K562 (cell line): ENCODE results near the gene CD69. TPM values are rescaled to one million over a fixed set of nuclear protein-coding genes. Genes with fewer than 3 reads are reported as not detected.

Source experiments
- ATF7 ChIP-seq: fragments of 450-650 bp; IDR thresholded peaks from 2 replicates; pipeline ENCODE4 v1.7.1; 2014; ENCODE audit warnings: mild to moderate bottlenecking, moderate library complexity
- C11orf30 ChIP-seq: fragments of 450-650 bp; IDR thresholded peaks from 2 replicates; pipeline ENCODE4 v1.6.1; 2016; ENCODE audit warnings: low read depth, mild to moderate bottlenecking
- CEBPG ChIP-seq, 3 experiments: fragments of 200-800 bp in 1 of 3; sonication (Bioruptor generic) in 1 of 3; sonication (generic) in 1 of 3; formaldehyde crosslinking in 1 of 3; IDR thresholded peaks in 2 of 3; conservative IDR thresholded peaks in 1 of 3; 2 replicates each; pipeline versions ENCODE4 v1.6.1 to v1.8.0; 2016 to 2022; ENCODE audit warnings: missing compliant biosample characterization in 2 of 3, missing genetic modification characterization in 2 of 3, mild to moderate bottlenecking in 1 of 3, missing genetic modification reagents in 1 of 3
- CREB1 ChIP-seq, 2 experiments: sonication (generic) in 1 of 2; formaldehyde crosslinking in 1 of 2; IDR thresholded peaks; 2 replicates each; pipeline versions ENCODE4 v1.6.1 to v1.8.0; 2012 to 2022; ENCODE audit warnings: inconsistent platforms in 1 of 2, mild to moderate bottlenecking in 1 of 2, missing genetic modification reagents in 1 of 2, moderate library complexity in 1 of 2
- EP300 ChIP-seq: IDR thresholded peaks from 2 replicates; pipeline ENCODE4 v1.6.1; 2012; ENCODE audit warnings: low read length, improper control_type of control experiment
- MAFF ChIP-seq: IDR thresholded peaks from 2 replicates; pipeline ENCODE4 v1.6.1; 2012; ENCODE audit warnings: low read length, improper control_type of control experiment
- MAFG ChIP-seq: fragments of 450-650 bp; conservative IDR thresholded peaks from 2 replicates; pipeline ENCODE4 v1.6.1; 2016; ENCODE audit warnings: missing genetic modification characterization, missing compliant biosample characterization
- MYBL2 ChIP-seq, 2 experiments: fragments of 450-650 bp in 1 of 2; sonication (generic) in 1 of 2; formaldehyde crosslinking in 1 of 2; IDR thresholded peaks; 2 replicates each; pipeline versions ENCODE4 v1.6.1 to v1.8.1; 2017 to 2022; ENCODE audit warnings: borderline replicate concordance in 1 of 2, inconsistent platforms in 1 of 2, low read depth in 1 of 2, mild to moderate bottlenecking in 1 of 2, missing genetic modification reagents in 1 of 2, moderate library complexity in 1 of 2
- SP1 ChIP-seq: sonication (generic); formaldehyde crosslinking; IDR thresholded peaks from 2 replicates; pipeline ENCODE4 v1.8.1; 2022; ENCODE audit warnings: mild to moderate bottlenecking, missing genetic modification reagents
- TBL1XR1 ChIP-seq, 2 experiments: IDR thresholded peaks; 2 replicates each; pipeline ENCODE4 v1.6.1; 2012; ENCODE audit warnings: improper control_type of control experiment in 2 of 2, low read length in 2 of 2, mild to moderate bottlenecking in 1 of 2
- TRIM24 ChIP-seq, 2 experiments: fragments of 450-650 bp; IDR thresholded peaks; 2 replicates each; pipeline ENCODE4 v1.6.1; 2016
- VEZF1 ChIP-seq: fragments of 200-800 bp; sonication (Bioruptor generic); IDR thresholded peaks from 2 replicates; pipeline ENCODE4 v1.6.1; 2017; ENCODE audit warnings: missing genetic modification characterization, missing compliant biosample characterization
- ZBTB12 ChIP-seq: fragments of 250-450 bp; sonication (Bioruptor Pico); IDR thresholded peaks from 2 replicates; pipeline ENCODE4 v1.4.0; 2020
- ZNF316 ChIP-seq: fragments of 450-650 bp; IDR thresholded peaks from 2 replicates; pipeline ENCODE4 v1.6.1; 2016
- polyA plus RNA-seq, 8 experiments: library from polyadenylated mRNA; depleted of rRNA in 4 of 8; stranded (reverse) in 5 of 8; unstranded in 3 of 8; fragments of >200 nt; fragmentation: Nextera tagmentation in 2 of 8; fragmentation: Illumina TruSeq in 1 of 8; extraction: Ambion mirVana in 2 of 8; extraction: Trizol in 1 of 8; gene quantifications; 2 replicates each; pipeline versions ENCODE4 v1.2.1 to v1.2.3, GENCODE V29; 2011 to 2014; ENCODE audit warnings: inconsistent platforms in 1 of 8, missing spikeins in 1 of 8
- total RNA-seq, 7 experiments: library from RNA; depleted of rRNA in 6 of 7; stranded (reverse); fragments of >200 nt in 6 of 7; fragmentation: Illumina TruSeq in 2 of 7; extraction: Trizol in 2 of 7; gene quantifications; 2 replicates each; pipeline versions ENCODE4 v1.2.1 to v1.2.3, GENCODE V29; 2011 to 2021; ENCODE audit warnings: low replicate concordance in 1 of 7

CD69 gene
- total and polyA plus RNA-seq, 9 of the 15 experiments (the other 6 are each of a cell fraction or from before 2014, with no cell fraction given) = 11.7 to 243 (median 54.4) TPM

GRCh38 chr12:9763025-9763424 is 2.3 kb upstream of the CD69 start (continued):
- peak; percentile 84 for TF ChIP-seq ZNF316
- TF ChIP-seq ZBTB12 (CRISPR knock-in tag) = 0 out of 2 replicates have a peak, but pooled peaks have one; percentile 36
- 0 out of 2 replicates have a peak, but pooled peaks have one; percentile 11 for TF ChIP-seq EP300
- TF ChIP-seq CEBPG (CRISPR knock-in tag; IDR thresholded peaks at IDR 0.05) = no peak
- TF ChIP-seq CEBPG (tag; conservative IDR thresholded peaks at IDR 0.05 in 1 of 2, IDR thresholded peaks at IDR 0.05 in 1 of 2) = peak in 1 of 2 experiments; percentile 62; a peak in 2 of 4 replicates
- peak in 1 of 2 experiments; percentile 38; a peak in 1 of 4 replicates for TF ChIP-seq TBL1XR1 (IDR thresholded peaks at IDR 0.05; ENCODE audit: low read length in 2 of 2)
- TF ChIP-seq C11orf30 = peak; percentile 79
- no peak for TF ChIP-seq SP1 (CRISPR knock-in tag)
- peak; percentile 61 for TF ChIP-seq ATF7
- TF ChIP-seq VEZF1 (CRISPR knock-in tag) = no peak
- TF ChIP-seq MAFG (tag) = peak; percentile 46
- peak; percentile 36; the same call in 1 of the 2 replicates for TF ChIP-seq MAFF
- peak; percentile 78 for TF ChIP-seq CREB1 (IDR thresholded peaks at IDR 0.05)
- TF ChIP-seq CREB1 (CRISPR knock-in tag; IDR thresholded peaks at IDR 0.05) = peak; percentile 52; the same call in 1 of the 2 replicates
- 0 out of 4 replicates have a peak, but pooled peaks of 1 of the 2 experiments have one; percentile 7 for TF ChIP-seq TRIM24 (IDR thresholded peaks at IDR 0.05)
- no peak for TF ChIP-seq MYBL2 (IDR thresholded peaks at IDR 0.05; ENCODE audit: low read depth)
- TF ChIP-seq MYBL2 (CRISPR knock-in tag; IDR thresholded peaks at IDR 0.05; ENCODE audit: borderline replicate concordance) = no peak
